CD14-positive monocyte (primary cell): Measurements from ENCODE around the gene ZC2HC1C. TPM values are rescaled to one million over a fixed set of nuclear protein-coding genes. Genes with fewer than 3 reads are reported as not detected.

Experiments
- DNase-seq, 3 donors: peaks; one replicate each; pipeline ENCODE4 v3.0.0-alpha.2; 2011 to 2022
- H2AFZ ChIP-seq: 2 replicates; pipeline ENCODE4 v1.6.0; 2012; ENCODE audit warnings: mild to moderate bottlenecking, low read depth, low read length, inconsistent platforms; ENCODE audit not compliant: insufficient read depth, poor library complexity, severe bottlenecking
- H3K27ac ChIP-seq, 2 donors: 1 replicate in 1 of 2; 2 replicates in 1 of 2; pipeline ENCODE4 v1.5.1; 2012 to 2013; ENCODE audit warnings: low read length in 2 of 2, control low read depth in 1 of 2, inconsistent platforms in 1 of 2, low read depth in 1 of 2, mild to moderate bottlenecking in 1 of 2
- H3K27me3 ChIP-seq, 2 donors: one replicate each; pipeline versions ENCODE4 v1.6.0 to v1.6.1; 2011 to 2013; ENCODE audit warnings: low read length in 2 of 2; ENCODE audit not compliant: control insufficient read depth in 2 of 2, insufficient read depth in 2 of 2
- H3K36me3 ChIP-seq, 2 donors: replicated peaks in 1 of 2; 1 replicate in 1 of 2; 2 replicates in 1 of 2; pipeline versions ENCODE4 v1.5.1 to v1.6.1; 2012 to 2013; ENCODE audit warnings: low read length in 2 of 2, control low read depth in 1 of 2, inconsistent platforms in 1 of 2, mild to moderate bottlenecking in 1 of 2; ENCODE audit not compliant: insufficient read depth in 2 of 2, control insufficient read depth in 1 of 2
- H3K4me1 ChIP-seq, 2 donors: 1 replicate in 1 of 2; 2 replicates in 1 of 2; pipeline versions ENCODE4 v1.5.1 to v1.6.1; 2012 to 2013; ENCODE audit warnings: low read length in 2 of 2, control low read depth in 1 of 2, inconsistent platforms in 1 of 2, mild to moderate bottlenecking in 1 of 2, moderate library complexity in 1 of 2; ENCODE audit not compliant: insufficient read depth in 2 of 2, control insufficient read depth in 1 of 2
- H3K4me2 ChIP-seq: replicated peaks from 2 replicates; pipeline ENCODE3; 2012; ENCODE audit warnings: low read length, moderate library complexity, mild to moderate bottlenecking; ENCODE audit not compliant: poor library complexity, severe bottlenecking; ENCODE audit errors: extremely low read depth
- H3K4me3 ChIP-seq, 3 experiments: fragments of 200-600 bp in 1 of 3; sonication (generic) in 1 of 3; replicated peaks in 1 of 3; 1 replicate in 2 of 3; 2 replicates in 1 of 3; pipeline ENCODE4 v1.5.1; 2011 to 2013; ENCODE audit warnings: low read length in 3 of 3, mild to moderate bottlenecking in 3 of 3, control low read depth in 2 of 3, low read depth in 2 of 3, inconsistent platforms in 1 of 3, moderate library complexity in 1 of 3
- H3K79me2 ChIP-seq: 2 replicates; pipeline ENCODE4 v1.6.0; 2012; ENCODE audit warnings: mild to moderate bottlenecking, control low read depth, inconsistent platforms, low read length, moderate library complexity; ENCODE audit not compliant: insufficient read depth
- H3K9ac ChIP-seq: 2 replicates; pipeline ENCODE4 v1.6.0; 2017; ENCODE audit warnings: low read length, mild to moderate bottlenecking; ENCODE audit not compliant: insufficient read depth, poor library complexity, severe bottlenecking
- H3K9me3 ChIP-seq, 2 donors: replicated peaks in 1 of 2; 1 replicate in 1 of 2; 2 replicates in 1 of 2; pipeline versions ENCODE4 v1.5.1 to v1.6.1; 2012 to 2013; ENCODE audit warnings: low read length in 2 of 2, control low read depth in 1 of 2; ENCODE audit not compliant: control insufficient read depth in 1 of 2, insufficient read depth in 1 of 2
- H4K20me1 ChIP-seq: 2 replicates; pipeline ENCODE4 v1.6.0; 2012; ENCODE audit warnings: mild to moderate bottlenecking, low read length, control low read depth, moderate library complexity; ENCODE audit not compliant: insufficient read depth
- H3K27ac Mint-ChIP-seq, 7 donors: one replicate each; pipeline ENCODE4 v1.8.0; 2020; ENCODE audit warnings: mild to moderate bottlenecking in 7 of 7, mixed read lengths in 7 of 7, moderate library complexity in 6 of 7, inconsistent platforms in 2 of 7
- H3K27me3 Mint-ChIP-seq, 3 donors: one replicate each; pipeline ENCODE4 v1.8.0; 2021 to 2022; ENCODE audit warnings: low read depth in 3 of 3, mild to moderate bottlenecking in 3 of 3, mixed read lengths in 3 of 3, moderate library complexity in 3 of 3, inconsistent platforms in 1 of 3
- H3K36me3 Mint-ChIP-seq, 2 donors: one replicate each; pipeline ENCODE4 v1.8.0; 2020; ENCODE audit warnings: mixed read lengths in 2 of 2, inconsistent platforms in 1 of 2, mild to moderate bottlenecking in 1 of 2
- H3K4me1 Mint-ChIP-seq: one replicate; pipeline ENCODE4 v1.8.0; 2020; ENCODE audit warnings: mild to moderate bottlenecking, mixed read lengths
- H3K4me3 Mint-ChIP-seq, 2 donors: one replicate each; pipeline ENCODE4 v1.8.0; 2020; ENCODE audit warnings: mild to moderate bottlenecking in 2 of 2, mixed read lengths in 2 of 2, moderate library complexity in 1 of 2
- H3K9me3 Mint-ChIP-seq, 7 donors: one replicate each; pipeline ENCODE4 v1.8.0; 2020 to 2022; ENCODE audit warnings: mixed read lengths in 7 of 7, mild to moderate bottlenecking in 6 of 7, moderate library complexity in 6 of 7, inconsistent platforms in 2 of 7
- WGBS: methylation state at CpG from one replicate; pipeline ENCODE4 v1.1.5; 2013; ENCODE audit warnings: missing lambda C conversion rate; ENCODE audit not compliant: insufficient coverage; 5-methylcytosine and 5-hydroxymethylcytosine counted together
- intact Hi-C, 2 donors: fragments of 100-400 bp; cut with micrococcal nuclease; formaldehyde crosslinking; loops; one replicate each; pipeline versions ENCODE4 v1.15.0 to v1.15.1; 2023
- polyA plus RNA-seq, 3 donors: library from polyadenylated mRNA; depleted of rRNA in 1 of 3; unstranded in 2 of 3; stranded (reverse) in 1 of 3; fragments of 300-500 nt in 2 of 3; fragments of >200 nt in 1 of 3; fragmentation: Illumina TruSeq in 2 of 3; gene quantifications; 1 replicate in 2 of 3; 2 replicates in 1 of 3; pipeline ENCODE4 v1.2.3, GENCODE V29; 2012 to 2021
- TF ChIP-seq, protein P1 (sequence below): fragments of 200-600 bp; IDR thresholded peaks from one replicate; pipeline ENCODE4 v1.8.0; 2022; ENCODE audit warnings: antibody characterized with exemption, mild to moderate bottlenecking

The ZC2HC1C gene
- polyA plus RNA-seq, 3 donors = 0.08 TPM; not detected in 2

DNA sequence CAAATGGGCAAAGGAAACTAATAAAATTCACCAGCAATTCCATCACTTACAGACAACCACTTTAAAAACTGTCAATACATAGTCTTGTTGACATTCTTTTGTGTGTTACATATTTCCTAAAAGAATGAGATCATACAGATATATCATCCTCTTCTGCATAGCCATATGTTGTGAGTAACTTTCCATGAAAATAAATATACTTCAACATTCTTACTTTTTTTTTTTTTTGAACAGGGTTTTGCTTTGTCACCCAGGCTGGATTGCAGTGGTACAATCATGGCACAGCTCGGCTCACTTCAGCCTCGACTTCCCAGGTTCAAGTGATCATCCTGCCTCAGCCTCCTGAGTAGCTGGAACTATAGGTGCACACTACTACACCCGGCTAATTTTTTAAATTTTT, 20.9 kb downstream of the ZC2HC1C start:
- Histone ChIP-seq H3K36me3 (peaks cover 82 to 92% of the 10 kb centered on the region in 2 donors), H3K4me3 (no peak overlapping the region), H3K9ac (no peak overlapping the region), H3K79me2 (no peaks in the 10 kb centered on the region), H3K4me1 (no peaks in the 10 kb centered on the region), H3K9me3 (no peaks in the 10 kb centered on the region), H4K20me1 (peaks cover 6% of the 10 kb centered on the region), H2AFZ (no peak overlapping the region), H3K4me2 (no peak overlapping the region), H3K27ac (no peak overlapping the region), H3K27me3 (no peaks in the 10 kb centered on the region)
- no peak overlapping the region for H3K4me3 Mint-ChIP-seq
- H3K27ac Mint-ChIP-seq = peak overlapping the region in 1 of 7 donors; percentile 10
- WGBS = 100% methylated on average over 1 of the region's 3 CpGs
- H3K27me3 Mint-ChIP-seq = no peaks in the 10 kb centered on the region
- intact Hi-C loops = no loop called here
- H3K36me3 Mint-ChIP-seq = peaks cover 68 to 89% of the 10 kb centered on the region in 2 donors
- no peaks in the 10 kb centered on the region for H3K4me1 Mint-ChIP-seq
- DNase-seq = no peak
- TF ChIP-seq, protein P1, sequence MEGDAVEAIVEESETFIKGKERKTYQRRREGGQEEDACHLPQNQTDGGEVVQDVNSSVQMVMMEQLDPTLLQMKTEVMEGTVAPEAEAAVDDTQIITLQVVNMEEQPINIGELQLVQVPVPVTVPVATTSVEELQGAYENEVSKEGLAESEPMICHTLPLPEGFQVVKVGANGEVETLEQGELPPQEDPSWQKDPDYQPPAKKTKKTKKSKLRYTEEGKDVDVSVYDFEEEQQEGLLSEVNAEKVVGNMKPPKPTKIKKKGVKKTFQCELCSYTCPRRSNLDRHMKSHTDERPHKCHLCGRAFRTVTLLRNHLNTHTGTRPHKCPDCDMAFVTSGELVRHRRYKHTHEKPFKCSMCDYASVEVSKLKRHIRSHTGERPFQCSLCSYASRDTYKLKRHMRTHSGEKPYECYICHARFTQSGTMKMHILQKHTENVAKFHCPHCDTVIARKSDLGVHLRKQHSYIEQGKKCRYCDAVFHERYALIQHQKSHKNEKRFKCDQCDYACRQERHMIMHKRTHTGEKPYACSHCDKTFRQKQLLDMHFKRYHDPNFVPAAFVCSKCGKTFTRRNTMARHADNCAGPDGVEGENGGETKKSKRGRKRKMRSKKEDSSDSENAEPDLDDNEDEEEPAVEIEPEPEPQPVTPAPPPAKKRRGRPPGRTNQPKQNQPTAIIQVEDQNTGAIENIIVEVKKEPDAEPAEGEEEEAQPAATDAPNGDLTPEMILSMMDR = no peak
- H3K9me3 Mint-ChIP-seq = no peaks in the 10 kb centered on the region

GRCh38 chr14:75091251-75091650, 21.8 kb downstream of the ZC2HC1C start:
- TF ChIP-seq, protein P1 = no peak
- Mint-ChIP-seq H3K4me3 (no peak overlapping the region), H3K9me3 (no peaks in the 10 kb centered on the region), H3K27me3 (no peaks in the 10 kb centered on the region), H3K27ac (peak overlapping the region in 1 of 7 donors; percentile 50), H3K4me1 (no peaks in the 10 kb centered on the region), H3K36me3 (peaks cover 68 to 89% of the 10 kb centered on the region in 2 donors)
- H3K36me3 ChIP-seq = peaks cover 80 to 92% of the 10 kb centered on the region in 2 donors
- H3K4me3 ChIP-seq = no peak overlapping the region
- no peak overlapping the region for H3K27ac ChIP-seq
- H3K27me3 ChIP-seq = no peaks in the 10 kb centered on the region
- DNase-seq = no peak
- WGBS = 100% methylated on average over 1 of the region's 8 CpGs
- no peaks in the 10 kb centered on the region for H3K9me3 ChIP-seq
- no peaks in the 10 kb centered on the region for H3K79me2 ChIP-seq
- H2AFZ ChIP-seq = no peak overlapping the region
- no peak overlapping the region for H3K9ac ChIP-seq
- intact Hi-C loops = no loop called here
- peaks cover 6% of the 10 kb centered on the region for H4K20me1 ChIP-seq
- H3K4me1 ChIP-seq = no peaks in the 10 kb centered on the region
- no peak overlapping the region for H3K4me2 ChIP-seq
